K562 (cell line): ENCODE measurements around the gene PPAN.

Source experiments
- CREB1 ChIP-seq, 2 experiments: sonication (generic) in 1 of 2; formaldehyde crosslinking in 1 of 2; IDR thresholded peaks; 2 replicates each; pipeline versions ENCODE4 v1.6.1 to v1.8.0; 2012 to 2022; ENCODE audit warnings: inconsistent platforms in 1 of 2, mild to moderate bottlenecking in 1 of 2, missing genetic modification reagents in 1 of 2, moderate library complexity in 1 of 2
- ZNF133 ChIP-seq: fragments of 250-450 bp; sonication (Bioruptor Pico); IDR thresholded peaks from 2 replicates; pipeline ENCODE4 v1.4.0; 2020; ENCODE audit warnings: mild to moderate bottlenecking
- TF ChIP-seq, protein P1 (sequence below): fragments of 450-650 bp; IDR thresholded peaks from 2 replicates; pipeline ENCODE4 v1.6.1; 2016; ENCODE audit warnings: borderline replicate concordance

DNA sequence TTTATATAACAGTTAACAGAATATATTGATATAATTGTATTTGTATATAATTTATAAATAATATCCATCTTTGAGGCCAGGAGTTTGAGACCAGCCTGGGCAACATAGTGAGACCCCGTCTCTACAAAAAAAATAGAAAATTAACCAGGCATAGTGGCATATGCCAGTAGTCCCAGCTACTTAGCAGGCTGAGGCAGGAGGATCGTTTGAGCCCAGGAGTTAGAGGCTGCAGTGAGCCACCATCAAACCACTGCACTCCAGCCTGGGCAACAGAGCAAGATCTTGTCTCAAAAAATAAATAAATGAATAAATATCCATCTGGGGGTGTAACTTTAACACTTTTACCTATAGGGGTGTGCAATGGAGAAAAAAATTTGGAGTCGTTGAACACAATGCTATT is 21.4 kb upstream of the PPAN start:
- TF ChIP-seq CREB1 (IDR thresholded peaks at IDR 0.05) = no peak
- no peak for TF ChIP-seq CREB1 (CRISPR knock-in tag; IDR thresholded peaks at IDR 0.05)
- TF ChIP-seq ZNF133 (CRISPR knock-in tag) = no peak
- TF ChIP-seq, protein P1, sequence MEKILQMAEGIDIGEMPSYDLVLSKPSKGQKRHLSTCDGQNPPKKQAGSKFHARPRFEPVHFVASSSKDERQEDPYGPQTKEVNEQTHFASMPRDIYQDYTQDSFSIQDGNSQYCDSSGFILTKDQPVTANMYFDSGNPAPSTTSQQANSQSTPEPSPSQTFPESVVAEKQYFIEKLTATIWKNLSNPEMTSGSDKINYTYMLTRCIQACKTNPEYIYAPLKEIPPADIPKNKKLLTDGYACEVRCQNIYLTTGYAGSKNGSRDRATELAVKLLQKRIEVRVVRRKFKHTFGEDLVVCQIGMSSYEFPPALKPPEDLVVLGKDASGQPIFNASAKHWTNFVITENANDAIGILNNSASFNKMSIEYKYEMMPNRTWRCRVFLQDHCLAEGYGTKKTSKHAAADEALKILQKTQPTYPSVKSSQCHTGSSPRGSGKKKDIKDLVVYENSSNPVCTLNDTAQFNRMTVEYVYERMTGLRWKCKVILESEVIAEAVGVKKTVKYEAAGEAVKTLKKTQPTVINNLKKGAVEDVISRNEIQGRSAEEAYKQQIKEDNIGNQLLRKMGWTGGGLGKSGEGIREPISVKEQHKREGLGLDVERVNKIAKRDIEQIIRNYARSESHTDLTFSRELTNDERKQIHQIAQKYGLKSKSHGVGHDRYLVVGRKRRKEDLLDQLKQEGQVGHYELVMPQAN = no peak
